Bronchial epithelial cell (primary cell): Measurements from ENCODE around the gene MDFI. TPM values are rescaled to one million over a fixed set of nuclear protein-coding genes. Genes with fewer than 3 reads are reported as not detected.

Source experiments
- DNase-seq: peaks from one replicate; pipeline ENCODE4 v3.0.0-alpha.2; 2010; ENCODE audit warnings: low read depth
- FAIRE-seq: peaks from 2 replicates; lab custom pipeline; 2011; peaks lifted over from hg19 to GRCh38; lab: Jason Lieb, UNC
- H3K27me3 ChIP-seq: 2 replicates; pipeline ENCODE4 v1.5.1; 2011; ENCODE audit warnings: low read length; ENCODE audit not compliant: control insufficient read depth, insufficient read depth
- H3K36me3 ChIP-seq: 2 replicates; pipeline ENCODE4 v1.5.1; 2011; ENCODE audit warnings: low read length; ENCODE audit not compliant: control insufficient read depth, insufficient read depth
- H3K4me3 ChIP-seq: 2 replicates; pipeline ENCODE4 v1.5.1; 2011; ENCODE audit warnings: mild to moderate bottlenecking, low read depth, low read length, control low read depth
- CTCF ChIP-seq: IDR thresholded peaks from 2 replicates; pipeline ENCODE4 v1.5.1; 2011; ENCODE audit warnings: mild to moderate bottlenecking, moderate library complexity, low read length, control low read depth, inconsistent platforms; ENCODE audit not compliant: insufficient read depth, severe bottlenecking
- total RNA-seq: library from RNA; depleted of rRNA; stranded (reverse); fragments of >200 nt; gene quantifications from 2 replicates; pipeline ENCODE4 v1.2.1, GENCODE V29; 2014

MDFI gene
- total RNA-seq, 1 donor from 2014 or later, result 57.1 TPM

GRCh38 chr6:41647061-41647511 lies 8.8 kb downstream of the MDFI start:
- Histone ChIP-seq H3K4me3 (no peak overlapping the region), H3K36me3 (peaks cover 35% of the 10 kb centered on the region), H3K27me3 (no peaks in the 10 kb centered on the region)
- TF ChIP-seq CTCF, result no peak
- DNase-seq (no peak), FAIRE-seq (no peak)

GRCh38 chr6:41648070-41648585 lies 9.9 kb downstream of the MDFI start:
- no peak for TF ChIP-seq CTCF
- Histone ChIP-seq H3K27me3 (no peaks in the 10 kb centered on the region), H3K4me3 (no peak overlapping the region), H3K36me3 (peaks cover 37% of the 10 kb centered on the region)
- FAIRE-seq (no peak), DNase-seq (no peak)

GRCh38 chr6:41648921-41649320 lies 10.7 kb downstream of the MDFI start:
- Histone ChIP-seq H3K36me3 (peaks cover 38% of the 10 kb centered on the region), H3K27me3 (no peaks in the 10 kb centered on the region), H3K4me3 (no peak overlapping the region)
- FAIRE-seq, result no peak
- no peak for TF ChIP-seq CTCF
- no peak for DNase-seq

GRCh38 chr6:41649596-41649995 lies 11.3 kb downstream of the MDFI start:
- Histone ChIP-seq H3K4me3 (no peak overlapping the region), H3K27me3 (no peaks in the 10 kb centered on the region), H3K36me3 (peaks cover 38% of the 10 kb centered on the region)
- peak; percentile 60 for FAIRE-seq
- no peak for DNase-seq
- no peak for TF ChIP-seq CTCF

- no peak for TF ChIP-seq CTCF
- DNase-seq, result no peak
Measured at GRCh38 chr6:41650120-41650519, 11.9 kb downstream of the MDFI start.

GRCh38 chr6:41651246-41651961 lies 13.1 kb downstream of the MDFI start:
- DNase-seq, result no peak
- H3K4me3 ChIP-seq, result no peak overlapping the region
- no peaks in the 10 kb centered on the region for H3K27me3 ChIP-seq
- FAIRE-seq, result peak; percentile 52
- no peak for TF ChIP-seq CTCF
- peaks cover 30% of the 10 kb centered on the region for H3K36me3 ChIP-seq

More at GRCh38 chr6:41650120-41650519, 11.9 kb downstream of the MDFI start:
- no peak overlapping the region for H3K4me3 ChIP-seq
- H3K27me3 ChIP-seq, result no peaks in the 10 kb centered on the region
- H3K36me3 ChIP-seq, result peaks cover 38% of the 10 kb centered on the region
- FAIRE-seq, result no peak
